ENCODE measurements around the gene COLQ.
"Not testable (repeated sequence)": the region's sequence is repeated elsewhere in the genome, so short reads cannot be mapped to it uniquely, and the experiment has no call there.

COLQ gene

GRCh38 chr3:15420871-15421270 lies 100.6 kb downstream of the COLQ start:
- no peak overlapping the region for H3K4me3 ChIP-seq (ENCODE audit: low read length)
- H3K36me3 ChIP-seq (ENCODE audit: control insufficient read depth, insufficient read depth, low read length, severe bottlenecking), result peaks cover 45% of the 10 kb centered on the region
- no peaks in the 10 kb centered on the region for H3K9me3 ChIP-seq (ENCODE audit: control insufficient read depth, low read length)
- no peak overlapping the region for H3K9ac ChIP-seq (ENCODE audit: low read length)
- H3K4me1 ChIP-seq (ENCODE audit: control insufficient read depth, insufficient read depth, low read length), result no peaks in the 10 kb centered on the region
- DNase-seq (ENCODE audit: low read depth), result no peak
- H3K27me3 ChIP-seq (replicated peaks; ENCODE audit: control insufficient read depth, insufficient read depth, low read length), result no peaks in the 10 kb centered on the region

- Histone ChIP-seq H3K36me3 (ENCODE audit: control insufficient read depth, insufficient read depth, low read length, severe bottlenecking) (peaks cover 47% of the 10 kb centered on the region), H3K4me1 (ENCODE audit: control insufficient read depth, insufficient read depth, low read length) (peaks cover 14% of the 10 kb centered on the region)
- not testable (repeated sequence) for H3K9me3 ChIP-seq (ENCODE audit: control insufficient read depth, low read length); H3K4me3 ChIP-seq (ENCODE audit: low read length); H3K9ac ChIP-seq (ENCODE audit: low read length); DNase-seq (ENCODE audit: low read depth); H3K27me3 ChIP-seq (replicated peaks; ENCODE audit: control insufficient read depth, insufficient read depth, low read length)
Observed at GRCh38 chr3:15410966-15411365, 110.5 kb downstream of the COLQ start.

- no peaks in the 10 kb centered on the region for H3K9me3 ChIP-seq (ENCODE audit: control insufficient read depth, low read length)
- H3K4me1 ChIP-seq (ENCODE audit: control insufficient read depth, insufficient read depth, low read length), result peaks cover 14% of the 10 kb centered on the region
- H3K9ac ChIP-seq (ENCODE audit: low read length), result no peak overlapping the region
- peaks cover 35% of the 10 kb centered on the region for H3K36me3 ChIP-seq (ENCODE audit: control insufficient read depth, insufficient read depth, low read length, severe bottlenecking)
- DNase-seq (ENCODE audit: low read depth), result no peak
- no peaks in the 10 kb centered on the region for H3K27me3 ChIP-seq (replicated peaks; ENCODE audit: control insufficient read depth, insufficient read depth, low read length)
- no peak overlapping the region for H3K4me3 ChIP-seq (ENCODE audit: low read length)
Observed at GRCh38 chr3:15409774-15410173, 111.7 kb downstream of the COLQ start.

- Histone ChIP-seq H3K36me3 (ENCODE audit: control insufficient read depth, insufficient read depth, low read length, severe bottlenecking) (peaks cover 30% of the 10 kb centered on the region), H3K27me3 (replicated peaks; ENCODE audit: control insufficient read depth, insufficient read depth, low read length) (no peaks in the 10 kb centered on the region), H3K4me1 (ENCODE audit: control insufficient read depth, insufficient read depth, low read length) (peaks cover 14% of the 10 kb centered on the region), H3K4me3 (ENCODE audit: low read length) (peak overlapping the region; percentile 43), H3K9ac (ENCODE audit: low read length) (peak overlapping the region; percentile 49), H3K9me3 (ENCODE audit: control insufficient read depth, low read length) (no peaks in the 10 kb centered on the region)
- DNase-seq (ENCODE audit: low read depth), result no peak
Observed at GRCh38 chr3:15409239-15409638, 112.3 kb downstream of the COLQ start.

GRCh38 chr3:15405448-15406050 lies 116.0 kb downstream of the COLQ start:
- H3K4me3 ChIP-seq (ENCODE audit: low read length), result no peak overlapping the region
- peaks cover 6% of the 10 kb centered on the region for H3K36me3 ChIP-seq (ENCODE audit: control insufficient read depth, insufficient read depth, low read length, severe bottlenecking)
- H3K9me3 ChIP-seq (ENCODE audit: control insufficient read depth, low read length), result no peaks in the 10 kb centered on the region
- H3K9ac ChIP-seq (ENCODE audit: low read length), result peak overlapping the region; percentile 16
- no peaks in the 10 kb centered on the region for H3K27me3 ChIP-seq (replicated peaks; ENCODE audit: control insufficient read depth, insufficient read depth, low read length)
- peak; percentile 83 for DNase-seq (ENCODE audit: low read depth)
- peaks cover 18% of the 10 kb centered on the region for H3K4me1 ChIP-seq (ENCODE audit: control insufficient read depth, insufficient read depth, low read length)

GRCh38 chr3:15404767-15405166 lies 116.7 kb downstream of the COLQ start:
- H3K9me3 ChIP-seq (ENCODE audit: control insufficient read depth, low read length), result no peaks in the 10 kb centered on the region
- DNase-seq (ENCODE audit: low read depth), result no peak
- H3K4me3 ChIP-seq (ENCODE audit: low read length), result no peak overlapping the region
- H3K4me1 ChIP-seq (ENCODE audit: control insufficient read depth, insufficient read depth, low read length), result peaks cover 16% of the 10 kb centered on the region
- H3K9ac ChIP-seq (ENCODE audit: low read length), result peak overlapping the region; percentile 16
- no peaks in the 10 kb centered on the region for H3K27me3 ChIP-seq (replicated peaks; ENCODE audit: control insufficient read depth, insufficient read depth, low read length)
- no peaks in the 10 kb centered on the region for H3K36me3 ChIP-seq (ENCODE audit: control insufficient read depth, insufficient read depth, low read length, severe bottlenecking)

GRCh38 chr3:15403965-15404364 lies 117.5 kb downstream of the COLQ start:
- H3K4me3 ChIP-seq (ENCODE audit: low read length), result no peak overlapping the region
- no peak overlapping the region for H3K9ac ChIP-seq (ENCODE audit: low read length)
- no peaks in the 10 kb centered on the region for H3K9me3 ChIP-seq (ENCODE audit: control insufficient read depth, low read length)
- no peaks in the 10 kb centered on the region for H3K36me3 ChIP-seq (ENCODE audit: control insufficient read depth, insufficient read depth, low read length, severe bottlenecking)
- H3K27me3 ChIP-seq (replicated peaks; ENCODE audit: control insufficient read depth, insufficient read depth, low read length), result no peaks in the 10 kb centered on the region
- H3K4me1 ChIP-seq (ENCODE audit: control insufficient read depth, insufficient read depth, low read length), result peaks cover 8% of the 10 kb centered on the region
- DNase-seq (ENCODE audit: low read depth), result no peak

- no peaks in the 10 kb centered on the region for H3K27me3 ChIP-seq (replicated peaks; ENCODE audit: control insufficient read depth, insufficient read depth, low read length)
- H3K4me3 ChIP-seq (ENCODE audit: low read length), result no peak overlapping the region
- no peaks in the 10 kb centered on the region for H3K9me3 ChIP-seq (ENCODE audit: control insufficient read depth, low read length)
- H3K4me1 ChIP-seq (ENCODE audit: control insufficient read depth, insufficient read depth, low read length), result peaks cover 3% of the 10 kb centered on the region
- no peaks in the 10 kb centered on the region for H3K36me3 ChIP-seq (ENCODE audit: control insufficient read depth, insufficient read depth, low read length, severe bottlenecking)
- DNase-seq (ENCODE audit: low read depth), result no peak
- H3K9ac ChIP-seq (ENCODE audit: low read length), result no peak overlapping the region
Observed at GRCh38 chr3:15403495-15403894, 118.0 kb downstream of the COLQ start.

- Histone ChIP-seq H3K27me3 (replicated peaks; ENCODE audit: control insufficient read depth, insufficient read depth, low read length) (no peaks in the 10 kb centered on the region), H3K9me3 (ENCODE audit: control insufficient read depth, low read length) (no peaks in the 10 kb centered on the region), H3K4me3 (ENCODE audit: low read length) (peak overlapping the region; percentile 38), H3K9ac (ENCODE audit: low read length) (no peak overlapping the region), H3K4me1 (ENCODE audit: control insufficient read depth, insufficient read depth, low read length) (peaks cover 3% of the 10 kb centered on the region), H3K36me3 (ENCODE audit: control insufficient read depth, insufficient read depth, low read length, severe bottlenecking) (no peaks in the 10 kb centered on the region)
- no peak for DNase-seq (ENCODE audit: low read depth)
Observed at GRCh38 chr3:15401936-15402335, 119.6 kb downstream of the COLQ start.
